Measurements from ENCODE around the gene EML4. TPM values are rescaled to one million over a fixed set of nuclear protein-coding genes. Genes with fewer than 3 reads are reported as not detected.

Gene EML4
- total and polyA plus RNA-seq, 10 of the 15 experiments (the other 5 are each of a cell fraction or from before 2014, with no cell fraction given): 23.1 to 91.3 (median 77.4) TPM

DNA sequence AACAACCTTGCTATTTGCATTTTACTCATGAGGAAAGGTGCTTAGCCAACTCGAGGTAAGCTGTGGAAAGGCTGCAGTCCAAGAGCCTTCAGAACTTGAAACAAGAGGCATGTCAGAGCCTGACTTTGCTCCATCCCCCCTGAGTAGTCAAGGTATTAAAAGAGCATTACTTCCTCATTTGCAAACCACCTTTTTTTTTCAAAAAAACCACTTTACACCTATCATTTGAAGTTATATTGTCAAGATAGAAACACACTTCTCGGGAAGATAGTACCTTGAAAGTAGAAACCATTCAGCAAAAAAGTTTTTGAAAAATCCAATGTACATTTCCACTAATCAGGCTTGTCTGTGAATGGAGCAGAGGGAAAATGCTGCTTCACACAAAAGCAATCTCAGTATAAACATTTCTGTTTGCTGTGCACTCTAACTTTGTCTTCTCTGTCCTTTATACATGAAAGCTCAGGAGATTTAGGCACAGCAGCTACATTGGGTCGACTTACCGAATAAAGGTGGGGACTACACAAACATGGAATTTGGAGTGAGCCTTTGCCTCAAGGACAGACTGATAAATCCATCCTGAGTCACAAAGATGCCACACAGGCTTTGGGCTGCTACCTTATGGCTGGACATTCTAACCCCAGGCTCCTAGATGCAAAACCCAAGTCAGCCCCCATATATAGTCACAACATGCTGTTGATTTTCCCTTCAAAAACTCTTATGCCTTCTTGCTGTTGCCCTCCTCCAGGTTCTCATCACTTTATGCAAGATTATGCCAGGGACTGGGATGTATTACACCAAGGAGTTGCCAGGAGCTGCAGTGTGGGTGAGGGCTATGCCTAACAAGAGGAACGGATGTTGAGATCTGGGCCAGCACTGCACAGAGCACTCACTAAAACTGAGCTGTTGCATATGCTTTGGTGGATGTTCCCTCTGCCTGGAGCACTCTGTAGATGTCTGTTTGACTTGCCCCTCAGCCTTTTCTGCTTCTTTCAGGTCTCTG is 41.4 kb upstream of the EML4 start (continued):
- TF ChIP-seq, protein P1, sequence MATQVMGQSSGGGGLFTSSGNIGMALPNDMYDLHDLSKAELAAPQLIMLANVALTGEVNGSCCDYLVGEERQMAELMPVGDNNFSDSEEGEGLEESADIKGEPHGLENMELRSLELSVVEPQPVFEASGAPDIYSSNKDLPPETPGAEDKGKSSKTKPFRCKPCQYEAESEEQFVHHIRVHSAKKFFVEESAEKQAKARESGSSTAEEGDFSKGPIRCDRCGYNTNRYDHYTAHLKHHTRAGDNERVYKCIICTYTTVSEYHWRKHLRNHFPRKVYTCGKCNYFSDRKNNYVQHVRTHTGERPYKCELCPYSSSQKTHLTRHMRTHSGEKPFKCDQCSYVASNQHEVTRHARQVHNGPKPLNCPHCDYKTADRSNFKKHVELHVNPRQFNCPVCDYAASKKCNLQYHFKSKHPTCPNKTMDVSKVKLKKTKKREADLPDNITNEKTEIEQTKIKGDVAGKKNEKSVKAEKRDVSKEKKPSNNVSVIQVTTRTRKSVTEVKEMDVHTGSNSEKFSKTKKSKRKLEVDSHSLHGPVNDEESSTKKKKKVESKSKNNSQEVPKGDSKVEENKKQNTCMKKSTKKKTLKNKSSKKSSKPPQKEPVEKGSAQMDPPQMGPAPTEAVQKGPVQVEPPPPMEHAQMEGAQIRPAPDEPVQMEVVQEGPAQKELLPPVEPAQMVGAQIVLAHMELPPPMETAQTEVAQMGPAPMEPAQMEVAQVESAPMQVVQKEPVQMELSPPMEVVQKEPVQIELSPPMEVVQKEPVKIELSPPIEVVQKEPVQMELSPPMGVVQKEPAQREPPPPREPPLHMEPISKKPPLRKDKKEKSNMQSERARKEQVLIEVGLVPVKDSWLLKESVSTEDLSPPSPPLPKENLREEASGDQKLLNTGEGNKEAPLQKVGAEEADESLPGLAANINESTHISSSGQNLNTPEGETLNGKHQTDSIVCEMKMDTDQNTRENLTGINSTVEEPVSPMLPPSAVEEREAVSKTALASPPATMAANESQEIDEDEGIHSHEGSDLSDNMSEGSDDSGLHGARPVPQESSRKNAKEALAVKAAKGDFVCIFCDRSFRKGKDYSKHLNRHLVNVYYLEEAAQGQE (IDR thresholded peaks at IDR 0.05; ENCODE audit: low read depth, low read length): no peak
- no peak for TF ChIP-seq BMI1 (IDR thresholded peaks at IDR 0.05; ENCODE audit: borderline replicate concordance)
- TF ChIP-seq, protein P2, sequence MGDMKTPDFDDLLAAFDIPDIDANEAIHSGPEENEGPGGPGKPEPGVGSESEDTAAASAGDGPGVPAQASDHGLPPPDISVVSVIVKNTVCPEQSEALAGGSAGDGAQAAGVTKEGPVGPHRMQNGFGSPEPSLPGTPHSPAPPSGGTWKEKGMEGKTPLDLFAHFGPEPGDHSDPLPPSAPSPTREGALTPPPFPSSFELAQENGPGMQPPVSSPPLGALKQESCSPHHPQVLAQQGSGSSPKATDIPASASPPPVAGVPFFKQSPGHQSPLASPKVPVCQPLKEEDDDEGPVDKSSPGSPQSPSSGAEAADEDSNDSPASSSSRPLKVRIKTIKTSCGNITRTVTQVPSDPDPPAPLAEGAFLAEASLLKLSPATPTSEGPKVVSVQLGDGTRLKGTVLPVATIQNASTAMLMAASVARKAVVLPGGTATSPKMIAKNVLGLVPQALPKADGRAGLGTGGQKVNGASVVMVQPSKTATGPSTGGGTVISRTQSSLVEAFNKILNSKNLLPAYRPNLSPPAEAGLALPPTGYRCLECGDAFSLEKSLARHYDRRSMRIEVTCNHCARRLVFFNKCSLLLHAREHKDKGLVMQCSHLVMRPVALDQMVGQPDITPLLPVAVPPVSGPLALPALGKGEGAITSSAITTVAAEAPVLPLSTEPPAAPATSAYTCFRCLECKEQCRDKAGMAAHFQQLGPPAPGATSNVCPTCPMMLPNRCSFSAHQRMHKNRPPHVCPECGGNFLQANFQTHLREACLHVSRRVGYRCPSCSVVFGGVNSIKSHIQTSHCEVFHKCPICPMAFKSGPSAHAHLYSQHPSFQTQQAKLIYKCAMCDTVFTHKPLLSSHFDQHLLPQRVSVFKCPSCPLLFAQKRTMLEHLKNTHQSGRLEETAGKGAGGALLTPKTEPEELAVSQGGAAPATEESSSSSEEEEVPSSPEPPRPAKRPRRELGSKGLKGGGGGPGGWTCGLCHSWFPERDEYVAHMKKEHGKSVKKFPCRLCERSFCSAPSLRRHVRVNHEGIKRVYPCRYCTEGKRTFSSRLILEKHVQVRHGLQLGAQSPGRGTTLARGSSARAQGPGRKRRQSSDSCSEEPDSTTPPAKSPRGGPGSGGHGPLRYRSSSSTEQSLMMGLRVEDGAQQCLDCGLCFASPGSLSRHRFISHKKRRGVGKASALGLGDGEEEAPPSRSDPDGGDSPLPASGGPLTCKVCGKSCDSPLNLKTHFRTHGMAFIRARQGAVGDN (IDR thresholded peaks at IDR 0.05): peak; percentile 58
- no peak for TF ChIP-seq ZNF207 (IDR thresholded peaks at IDR 0.05; ENCODE audit: borderline replicate concordance)
- peak; percentile 28; the same call in 1 of the 2 replicates for TF ChIP-seq RAD21 (IDR thresholded peaks at IDR 0.05; ENCODE audit: insufficient read depth, low read depth, low read length)
- TF ChIP-seq ASH2L (IDR thresholded peaks at IDR 0.05; ENCODE audit: borderline replicate concordance, low read depth): no peak
- peak; percentile 71; the same call in 1 of the 2 replicates for TF ChIP-seq MEF2A (IDR thresholded peaks at IDR 0.05; ENCODE audit: insufficient read depth, low read depth, low read length)
- TF ChIP-seq EGR1 (IDR thresholded peaks at IDR 0.05; ENCODE audit: borderline replicate concordance in 1 of 2, low read depth in 2 of 2, low read length in 2 of 2): no peak
- TF ChIP-seq YY1 (IDR thresholded peaks at IDR 0.05; ENCODE audit: low read depth, low read length): 0 out of 2 replicates have a peak, but pooled peaks have one; percentile 16
- no peak for TF ChIP-seq KDM1A (IDR thresholded peaks at IDR 0.05; ENCODE audit: borderline replicate concordance)
- TF ChIP-seq SREBF1 (IDR thresholded peaks at IDR 0.05; ENCODE audit: low read length): no peak
- TF ChIP-seq NBN (IDR thresholded peaks at IDR 0.05): 0 out of 2 replicates have a peak, but pooled peaks have one; percentile 63
- no peak for TF ChIP-seq TCF12 (IDR thresholded peaks at IDR 0.05; ENCODE audit: low read depth, low read length)
- peak; percentile 67 for TF ChIP-seq TCF7 (IDR thresholded peaks at IDR 0.05; ENCODE audit: borderline replicate concordance)
- TF ChIP-seq ZBED1 (IDR thresholded peaks at IDR 0.05; ENCODE audit: borderline replicate concordance): no peak
- TF ChIP-seq NFXL1 (IDR thresholded peaks at IDR 0.05; ENCODE audit: borderline replicate concordance): no peak
- TF ChIP-seq SIX5 (IDR thresholded peaks at IDR 0.05; ENCODE audit: low read depth, low read length, severe bottlenecking): no peak
- TF ChIP-seq PML (IDR thresholded peaks at IDR 0.05; ENCODE audit: low read length): peak; percentile 76; the same call in 1 of the 2 replicates
- TF ChIP-seq MTA2 (IDR thresholded peaks at IDR 0.05; ENCODE audit: low read depth): peak; percentile 81
- TF ChIP-seq, protein P3, sequence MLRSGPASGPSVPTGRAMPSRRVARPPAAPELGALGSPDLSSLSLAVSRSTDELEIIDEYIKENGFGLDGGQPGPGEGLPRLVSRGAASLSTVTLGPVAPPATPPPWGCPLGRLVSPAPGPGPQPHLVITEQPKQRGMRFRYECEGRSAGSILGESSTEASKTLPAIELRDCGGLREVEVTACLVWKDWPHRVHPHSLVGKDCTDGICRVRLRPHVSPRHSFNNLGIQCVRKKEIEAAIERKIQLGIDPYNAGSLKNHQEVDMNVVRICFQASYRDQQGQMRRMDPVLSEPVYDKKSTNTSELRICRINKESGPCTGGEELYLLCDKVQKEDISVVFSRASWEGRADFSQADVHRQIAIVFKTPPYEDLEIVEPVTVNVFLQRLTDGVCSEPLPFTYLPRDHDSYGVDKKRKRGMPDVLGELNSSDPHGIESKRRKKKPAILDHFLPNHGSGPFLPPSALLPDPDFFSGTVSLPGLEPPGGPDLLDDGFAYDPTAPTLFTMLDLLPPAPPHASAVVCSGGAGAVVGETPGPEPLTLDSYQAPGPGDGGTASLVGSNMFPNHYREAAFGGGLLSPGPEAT (IDR thresholded peaks at IDR 0.05; ENCODE audit: low read depth): peak; percentile 76
- TF ChIP-seq SUZ12 (IDR thresholded peaks at IDR 0.05; ENCODE audit: unreplicated experiment): no peak
